Activated CD8-positive, alpha-beta memory T cell treated with anti-CD3 and anti-CD28 coated beads for 36 hours (primary cell): ENCODE data around the gene LRRC56. TPM values are rescaled to one million over a fixed set of nuclear protein-coding genes. Genes with fewer than 3 reads are reported as not detected.
"Not testable (repeated sequence)": the region's sequence is repeated elsewhere in the genome, so short reads cannot be mapped to it uniquely, and the experiment has no call there.

ENCODE experiments used
- CTCF ChIA-PET: fragments of 350-600 bp; sonication (Branson Sonifier 250); formaldehyde crosslinking; loops from one replicate; lab custom pipeline; 2021; ENCODE audit warnings: antibody characterized with exemption; lab: Charles Lee
- POLR2A ChIA-PET: fragments of 350-600 bp; sonication (Branson Sonifier 250); formaldehyde crosslinking; loops from one replicate; lab custom pipeline; 2021; ENCODE audit warnings: antibody characterized with exemption; lab: Charles Lee
- total RNA-seq, 2 experiments: library from RNA; stranded (reverse); gene quantifications; one replicate each; pipeline ENCODE4 v1.2.3, GENCODE V29; 2021

The LRRC56 gene
- total RNA-seq, 2 experiments from 2014 or later: 1.8 to 2.1 TPM

GRCh38 chr11:561148-562003 is 24.0 kb downstream of the LRRC56 start:
- CTCF ChIA-PET: interaction anchor here (1.0 kb wide), 1 partner anchor 166 kb away, joined by 3 read pairs; no protein-coding TSS in a partner anchor
- POLR2A ChIA-PET: no interaction called here

GRCh38 chr11:562046-562645 is 24.8 kb downstream of the LRRC56 start:
- POLR2A ChIA-PET: no interaction called here
- CTCF ChIA-PET: interaction anchor here (1.0 kb wide), 1 partner anchor 165 kb away, joined by 3 read pairs; no protein-coding TSS in a partner anchor

- ChIA-PET CTCF (interaction anchor here (1.3 to 1.4 kb wide), 2 partner anchors 9 to 12 kb away, joined by 3 to 4 read pairs; no protein-coding TSS in a partner anchor), POLR2A (interaction anchor here (1.0 kb wide), 1 partner anchor 8 kb away, joined by 4 read pairs; no protein-coding TSS in a partner anchor)
Measured at GRCh38 chr11:563066-563811, 25.9 kb downstream of the LRRC56 start.

- ChIA-PET POLR2A (interaction anchor here (1.0 kb wide), 1 partner anchor 9 kb away, joined by 4 read pairs; no protein-coding TSS in a partner anchor), CTCF (interaction anchor here (0.7 to 1.4 kb wide), 4 partner anchors 9 to 230 kb away, joined by 3 to 4 read pairs (median 3); no protein-coding TSS in a partner anchor)
Measured at GRCh38 chr11:563812-564578, 26.7 kb downstream of the LRRC56 start.

GRCh38 chr11:565921-566509 is 28.7 kb downstream of the LRRC56 start:
- ChIA-PET POLR2A (interaction anchor here (1.1 to 1.2 kb wide), 2 partner anchors 30 to 46 kb away, joined by 3 to 4 read pairs; partner anchors contain the start of gene HRAS), CTCF (interaction anchor here (1.2 to 1.5 kb wide), 2 partner anchors 9 to 157 kb away, joined by 3 read pairs; no protein-coding TSS in a partner anchor)

GRCh38 chr11:567011-567628 is 29.8 kb downstream of the LRRC56 start:
- ChIA-PET POLR2A (interaction anchor here (1.1 to 1.2 kb wide), 2 partner anchors 31 to 45 kb away, joined by 3 to 4 read pairs; partner anchors contain the start of gene HRAS), CTCF (interaction anchor here (0.6 to 2.9 kb wide), 3 partner anchors 8 to 211 kb away, joined by 3 to 16 read pairs (median 3); no protein-coding TSS in a partner anchor)

GRCh38 chr11:567629-568292 is 30.4 kb downstream of the LRRC56 start:
- POLR2A ChIA-PET: interaction anchor here (0.6 to 1.5 kb wide), 3 partner anchors 13 to 113 kb away, joined by 3 to 5 read pairs (median 4); partner anchors contain the start of gene HRAS

GRCh38 chr11:568306-569157 is 31.2 kb downstream of the LRRC56 start:
- ChIA-PET CTCF (interaction anchor here (1.1 to 2.9 kb wide), 3 partner anchors 13 to 159 kb away, joined by 3 to 16 read pairs (median 4); no protein-coding TSS in a partner anchor), POLR2A (interaction anchor here (0.6 to 1.5 kb wide), 7 partner anchors 9 to 178 kb away, joined by 3 to 6 read pairs (median 3); partner anchors contain the start of gene HRAS)

More at GRCh38 chr11:567629-568292, 30.4 kb downstream of the LRRC56 start:
- CTCF ChIA-PET: interaction anchor here (0.6 to 2.9 kb wide), 4 partner anchors 12 to 210 kb away, joined by 3 to 16 read pairs (median 4); no protein-coding TSS in a partner anchor

GRCh38 chr11:569158-569885 is 32.0 kb downstream of the LRRC56 start:
- ChIA-PET CTCF (interaction anchor here (1.1 to 2.9 kb wide), 2 partner anchors 14 to 158 kb away, joined by 3 to 16 read pairs; no protein-coding TSS in a partner anchor), POLR2A (interaction anchor here (0.6 to 1.5 kb wide), 6 partner anchors 8 to 177 kb away, joined by 3 to 6 read pairs (median 4); partner anchors contain the start of gene HRAS)

GRCh38 chr11:571802-572185 is 34.5 kb downstream of the LRRC56 start:
- POLR2A ChIA-PET: no interaction called here

GRCh38 chr11:573146-573759 is 35.9 kb downstream of the LRRC56 start:
- CTCF ChIA-PET: interaction anchor here (0.6 kb wide), 1 partner anchor 210 kb away, joined by 3 read pairs; no protein-coding TSS in a partner anchor
- POLR2A ChIA-PET: no interaction called here

More at GRCh38 chr11:571802-572185, 34.5 kb downstream of the LRRC56 start:
- CTCF ChIA-PET: no interaction called here

- CTCF ChIA-PET: interaction anchor here (0.6 kb wide), 1 partner anchor 209 kb away, joined by 3 read pairs; no protein-coding TSS in a partner anchor
- POLR2A ChIA-PET: not testable (repeated sequence)
Measured at GRCh38 chr11:574031-574570, 36.8 kb downstream of the LRRC56 start.

GRCh38 chr11:574632-575312 is 37.4 kb downstream of the LRRC56 start:
- ChIA-PET CTCF (interaction anchor here (0.6 to 1.5 kb wide), 4 partner anchors 9 to 20 kb away, joined by 3 to 5 read pairs (median 4); no protein-coding TSS in a partner anchor), POLR2A (interaction anchor here (1.7 to 1.9 kb wide), 2 partner anchors 39 to 40 kb away, joined by 8 to 9 read pairs; partner anchors contain the start of genes HRAS and IRF7)
